Measurements from ENCODE around the gene PSME3IP1. TPM values are rescaled to one million over a fixed set of nuclear protein-coding genes. Genes with fewer than 3 reads are reported as not detected.

PSME3IP1 gene
- total RNA-seq, 1 experiment from 2014 or later = 143 TPM

DNA sequence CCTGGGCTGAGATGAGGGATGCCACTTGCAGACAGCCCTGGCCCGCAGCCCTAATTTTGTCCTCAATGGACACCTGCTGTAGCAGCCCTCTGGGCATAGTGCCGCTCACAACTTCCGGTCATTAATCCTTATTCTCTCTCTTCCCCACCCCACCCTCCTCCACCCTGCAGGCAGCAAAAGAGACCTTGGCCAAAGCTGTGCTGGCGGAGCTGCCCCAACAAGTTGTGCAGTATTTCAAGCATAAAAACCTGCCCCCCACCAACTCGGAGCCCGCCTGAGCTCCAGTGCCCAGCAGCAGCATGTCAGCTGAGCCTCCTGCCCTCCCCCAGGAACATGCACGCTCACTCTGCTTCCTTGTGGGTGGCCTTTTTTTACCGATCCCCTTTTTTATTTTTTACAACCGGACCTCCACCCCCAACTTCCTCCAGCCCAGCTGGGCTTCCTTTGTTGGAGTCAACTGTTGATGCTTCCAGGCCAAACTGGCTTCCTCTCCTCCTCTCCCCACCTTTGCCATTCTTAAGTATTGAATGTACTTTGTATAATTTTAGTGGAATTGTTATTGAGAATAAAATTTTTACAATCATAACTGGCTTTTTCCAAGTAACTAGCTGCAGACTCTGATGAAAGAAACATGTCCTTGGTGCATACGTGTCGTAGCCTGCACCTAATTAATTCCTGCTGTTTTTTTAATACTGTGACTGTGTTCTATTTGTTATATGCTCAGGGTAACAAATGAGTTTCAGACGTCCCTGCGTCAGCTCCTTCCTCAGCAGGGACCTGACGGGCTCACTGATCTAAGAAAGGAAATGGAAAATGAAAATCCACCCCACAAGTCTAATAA lies 38.2 kb downstream of the PSME3IP1 start:
- ChIA-PET POLR2A (no interaction called here), CTCF (no interaction called here)
- no peak overlapping the region for H3K27ac Mint-ChIP-seq (ENCODE audit: unreplicated experiment)
- no peaks in the 10 kb centered on the region for H3K4me1 Mint-ChIP-seq (ENCODE audit: low read depth, unreplicated experiment)
- H3K9me3 Mint-ChIP-seq (ENCODE audit: unreplicated experiment) = no peaks in the 10 kb centered on the region
- H3K36me3 ChIP-seq (ENCODE audit: control insufficient read depth, insufficient read depth, low read length) = no peaks in the 10 kb centered on the region
- DNase-seq = no peak
- TF ChIP-seq, protein P1, sequence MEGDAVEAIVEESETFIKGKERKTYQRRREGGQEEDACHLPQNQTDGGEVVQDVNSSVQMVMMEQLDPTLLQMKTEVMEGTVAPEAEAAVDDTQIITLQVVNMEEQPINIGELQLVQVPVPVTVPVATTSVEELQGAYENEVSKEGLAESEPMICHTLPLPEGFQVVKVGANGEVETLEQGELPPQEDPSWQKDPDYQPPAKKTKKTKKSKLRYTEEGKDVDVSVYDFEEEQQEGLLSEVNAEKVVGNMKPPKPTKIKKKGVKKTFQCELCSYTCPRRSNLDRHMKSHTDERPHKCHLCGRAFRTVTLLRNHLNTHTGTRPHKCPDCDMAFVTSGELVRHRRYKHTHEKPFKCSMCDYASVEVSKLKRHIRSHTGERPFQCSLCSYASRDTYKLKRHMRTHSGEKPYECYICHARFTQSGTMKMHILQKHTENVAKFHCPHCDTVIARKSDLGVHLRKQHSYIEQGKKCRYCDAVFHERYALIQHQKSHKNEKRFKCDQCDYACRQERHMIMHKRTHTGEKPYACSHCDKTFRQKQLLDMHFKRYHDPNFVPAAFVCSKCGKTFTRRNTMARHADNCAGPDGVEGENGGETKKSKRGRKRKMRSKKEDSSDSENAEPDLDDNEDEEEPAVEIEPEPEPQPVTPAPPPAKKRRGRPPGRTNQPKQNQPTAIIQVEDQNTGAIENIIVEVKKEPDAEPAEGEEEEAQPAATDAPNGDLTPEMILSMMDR (IDR thresholded peaks at IDR 0.05; ENCODE audit: insufficient read depth in 1 of 2, low read depth in 1 of 2, low read length in 1 of 2, severe bottlenecking in 1 of 2, unreplicated experiment in 1 of 2) = no peak
- peaks cover 17% of the 10 kb centered on the region for H3K36me3 Mint-ChIP-seq (ENCODE audit: insufficient read depth, unreplicated experiment)
- no peak overlapping the region for H3K4me3 ChIP-seq (ENCODE audit: low read depth, low read length)
- H3K4me1 ChIP-seq = no peaks in the 10 kb centered on the region; the same call in 1 of the 2 replicates
- no peaks in the 10 kb centered on the region for H3K27me3 Mint-ChIP-seq (ENCODE audit: insufficient read depth, unreplicated experiment)
- H3K27me3 ChIP-seq (replicated peaks; ENCODE audit: control insufficient read depth, insufficient read depth, low read length) = no peaks in the 10 kb centered on the region
- no peak overlapping the region for H3K4me3 Mint-ChIP-seq (ENCODE audit: unreplicated experiment)
- intact Hi-C loops (cut with micrococcal nuclease; ENCODE audit: unreplicated experiment) = loop anchor here (5.0 kb wide), 1 partner anchor 55 kb away; the partner anchor contains the start of gene CPNE2
- BruUV-seq (replicated peaks) = no TSS peak
- H3K9me3 ChIP-seq = no peaks in the 10 kb centered on the region

DNA sequence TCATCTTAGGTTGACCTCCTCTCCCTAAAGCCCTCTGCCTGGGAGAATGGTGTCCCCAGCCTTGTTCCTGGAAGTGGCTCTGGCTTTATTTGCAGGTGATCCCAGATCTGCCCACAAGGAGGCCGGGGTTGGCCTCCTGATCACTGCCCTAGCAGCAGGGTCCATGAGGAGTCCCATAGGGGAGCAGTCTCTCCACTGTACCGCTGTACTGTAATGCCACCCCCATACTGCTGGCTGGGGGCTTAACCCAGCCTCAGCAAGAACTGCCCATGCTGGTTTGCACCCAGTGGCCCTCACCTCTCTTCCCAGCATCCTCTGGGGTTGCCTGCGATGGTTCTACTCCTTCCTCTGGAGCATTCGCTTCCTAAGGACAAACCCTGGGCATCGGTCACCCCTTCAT lies 39.1 kb downstream of the PSME3IP1 start:
- no TSS peak for BruUV-seq (replicated peaks)
- H3K36me3 Mint-ChIP-seq (ENCODE audit: insufficient read depth, unreplicated experiment) = peaks cover 14% of the 10 kb centered on the region
- intact Hi-C loops (cut with micrococcal nuclease; ENCODE audit: unreplicated experiment) = loop anchor here (1.0 to 5.0 kb wide), 2 partner anchors 22 to 54 kb away; partner anchors contain the start of gene CPNE2
- Histone ChIP-seq H3K4me3 (ENCODE audit: low read depth, low read length) (no peak overlapping the region), H3K4me1 (no peaks in the 10 kb centered on the region; the same call in 1 of the 2 replicates), H3K27me3 (replicated peaks; ENCODE audit: control insufficient read depth, insufficient read depth, low read length) (no peaks in the 10 kb centered on the region), H3K9me3 (no peaks in the 10 kb centered on the region), H3K36me3 (ENCODE audit: control insufficient read depth, insufficient read depth, low read length) (no peaks in the 10 kb centered on the region)
- CTCF ChIA-PET = no interaction called here
- peak in 1 of 2 experiments; percentile 65 for DNase-seq
- TF ChIP-seq, protein P1 (IDR thresholded peaks at IDR 0.05; ENCODE audit: insufficient read depth in 1 of 2, low read depth in 1 of 2, low read length in 1 of 2, severe bottlenecking in 1 of 2, unreplicated experiment in 1 of 2) = peak; percentile 41 to 52
- POLR2A ChIA-PET = no interaction called here
- H3K27me3 Mint-ChIP-seq (ENCODE audit: insufficient read depth, unreplicated experiment) = no peaks in the 10 kb centered on the region
- no peak overlapping the region for H3K27ac Mint-ChIP-seq (ENCODE audit: unreplicated experiment)
- H3K9me3 Mint-ChIP-seq (ENCODE audit: unreplicated experiment) = no peaks in the 10 kb centered on the region
- H3K4me1 Mint-ChIP-seq (ENCODE audit: low read depth, unreplicated experiment) = no peaks in the 10 kb centered on the region
- H3K4me3 Mint-ChIP-seq (ENCODE audit: unreplicated experiment) = no peak overlapping the region

DNA sequence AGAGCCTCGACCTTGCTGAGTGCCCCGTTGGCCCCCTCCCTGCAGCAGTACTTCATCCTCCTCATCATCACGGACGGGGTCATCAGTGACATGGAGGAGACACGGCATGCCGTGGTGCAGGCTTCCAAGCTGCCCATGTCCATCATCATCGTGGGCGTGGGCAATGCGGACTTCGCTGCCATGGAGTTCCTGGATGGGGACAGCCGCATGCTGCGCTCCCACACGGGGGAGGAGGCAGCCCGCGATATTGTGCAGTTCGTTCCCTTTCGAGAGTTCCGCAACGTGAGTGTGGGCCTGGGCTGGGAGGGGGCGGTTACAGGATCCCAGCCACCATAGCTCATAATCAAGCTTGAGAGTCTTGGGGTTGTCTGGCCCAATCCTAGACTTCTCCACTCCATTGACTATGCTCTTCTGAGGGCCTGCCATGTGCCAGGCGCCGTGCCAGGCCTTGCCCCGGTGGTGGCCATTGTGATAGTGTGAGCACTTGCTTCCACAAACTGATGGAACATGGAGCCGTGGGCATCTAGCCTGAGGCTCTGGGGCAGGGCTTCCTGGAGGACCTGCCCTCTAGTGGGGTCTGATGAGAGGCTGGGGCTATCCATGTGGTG lies 39.7 kb downstream of the PSME3IP1 start:
- CTCF ChIA-PET = no interaction called here

More for the DNA sequence above, 39.7 kb downstream of the PSME3IP1 start:
- no TSS peak for BruUV-seq (replicated peaks)
- Mint-ChIP-seq H3K9me3 (ENCODE audit: unreplicated experiment) (no peaks in the 10 kb centered on the region), H3K36me3 (ENCODE audit: insufficient read depth, unreplicated experiment) (peaks cover 14% of the 10 kb centered on the region), H3K4me3 (ENCODE audit: unreplicated experiment) (no peak overlapping the region), H3K4me1 (ENCODE audit: low read depth, unreplicated experiment) (no peaks in the 10 kb centered on the region), H3K27me3 (ENCODE audit: insufficient read depth, unreplicated experiment) (no peaks in the 10 kb centered on the region), H3K27ac (ENCODE audit: unreplicated experiment) (peak overlapping the region; percentile 24)
- POLR2A ChIA-PET = no interaction called here
- Histone ChIP-seq H3K27me3 (replicated peaks; ENCODE audit: control insufficient read depth, insufficient read depth, low read length) (no peaks in the 10 kb centered on the region), H3K4me3 (ENCODE audit: low read depth, low read length) (no peak overlapping the region), H3K36me3 (ENCODE audit: control insufficient read depth, insufficient read depth, low read length) (no peaks in the 10 kb centered on the region), H3K9me3 (no peaks in the 10 kb centered on the region), H3K4me1 (no peaks in the 10 kb centered on the region; the same call in none of the 2 replicates)
- intact Hi-C loops (cut with micrococcal nuclease; ENCODE audit: unreplicated experiment) = loop anchor here (1.0 to 5.0 kb wide), 2 partner anchors 22 to 54 kb away; partner anchors contain the start of gene CPNE2
- TF ChIP-seq, protein P1 (IDR thresholded peaks at IDR 0.05; ENCODE audit: insufficient read depth in 1 of 2, low read depth in 1 of 2, low read length in 1 of 2, severe bottlenecking in 1 of 2, unreplicated experiment in 1 of 2) = no peak
- DNase-seq = no peak
